GM12878 (cell line): ENCODE data around the gene IRF7. TPM values are rescaled to one million over a fixed set of nuclear protein-coding genes. Genes with fewer than 3 reads are reported as not detected.

Experiments
- ATAC-seq: fragments of 200-7000 bp; cut with Tn5 transposase; 3 replicates; pipeline ENCODE4 v1.9.1; 2020; ENCODE audit warnings: mild to moderate bottlenecking, moderate library complexity
- BruUV-seq: library from RNA; stranded (reverse); fragments of 400-500 nt; replicated peaks from 2 replicates; lab custom pipeline; 2021; lab: Mats Ljungman, UMichigan
- CTCF ChIA-PET: fragments of 300-600 bp; sonication (Branson Sonifier 250); formaldehyde crosslinking; extraction: SDS; loops from one replicate; lab custom pipeline; 2021; ENCODE audit warnings: inconsistent platforms; lab: Yijun Ruan, JAX
- POLR2A ChIA-PET: fragments of 350-600 bp; formaldehyde crosslinking; extraction: SDS; loops from one replicate; lab custom pipeline; 2021; ENCODE audit warnings: inconsistent platforms; lab: Charles Lee
- RAD21 ChIA-PET: fragments of 300-600 bp; sonication (Branson Sonifier 250); formaldehyde crosslinking; loops from one replicate; lab custom pipeline; 2023; ENCODE audit warnings: antibody characterized with exemption; ENCODE audit not compliant: unreplicated experiment; lab: Charles Lee
- SMC1A ChIA-PET: fragments of 300-600 bp; sonication (Branson Sonifier 250); formaldehyde crosslinking; loops from one replicate; lab custom pipeline; 2023; ENCODE audit not compliant: unreplicated experiment, uncharacterized antibody; lab: Charles Lee
- DNase-seq: peaks from one replicate; pipeline ENCODE4 v3.0.0-alpha.2; 2011; ENCODE audit warnings: low read depth, low spot score
- FAIRE-seq: peaks from 3 replicates; lab custom pipeline; 2011; peaks lifted over from hg19 to GRCh38; lab: Jason Lieb, UNC
- H2AFZ ChIP-seq: 2 replicates; pipeline ENCODE4 v1.6.0; 2011; ENCODE audit warnings: low read depth, low read length, control low read depth; ENCODE audit not compliant: control insufficient read depth
- H3K27ac ChIP-seq: 2 replicates; pipeline ENCODE4 v1.5.1; 2011; ENCODE audit warnings: control low read depth; ENCODE audit not compliant: control insufficient read depth, insufficient read depth
- H3K27me3 ChIP-seq, 2 experiments: replicated peaks in 1 of 2; 2 replicates each; pipeline versions ENCODE4 v1.6.0 to v1.6.1; 2011; ENCODE audit warnings: low read length in 1 of 2; ENCODE audit not compliant: control insufficient read depth in 2 of 2, insufficient read depth in 2 of 2
- H3K36me3 ChIP-seq, 2 experiments: 2 replicates each; pipeline ENCODE4 v1.5.1; 2011; ENCODE audit warnings: low read length in 1 of 2; ENCODE audit not compliant: control insufficient read depth in 2 of 2, insufficient read depth in 2 of 2
- H3K4me1 ChIP-seq: 2 replicates; pipeline ENCODE4 v1.6.1; 2011; ENCODE audit warnings: mild to moderate bottlenecking, low read length, moderate library complexity, mixed read lengths; ENCODE audit not compliant: control insufficient read depth, insufficient read depth
- H3K4me2 ChIP-seq: 2 replicates; pipeline ENCODE4 v1.6.0; 2011; ENCODE audit warnings: control low read depth; ENCODE audit not compliant: control insufficient read depth, insufficient read depth
- H3K4me3 ChIP-seq: fragments of 200-600 bp; sonication (generic); 2 replicates; pipeline ENCODE4 v1.5.1; 2016
- H3K79me2 ChIP-seq: 2 replicates; pipeline ENCODE4 v1.6.0; 2011; ENCODE audit warnings: low read length; ENCODE audit not compliant: control insufficient read depth, insufficient read depth
- H3K9ac ChIP-seq: 2 replicates; pipeline ENCODE4 v1.8.0; 2011; ENCODE audit warnings: low read length, control low read depth, mixed read lengths; ENCODE audit not compliant: control insufficient read depth, insufficient read depth
- H3K9me3 ChIP-seq: replicated peaks from 3 replicates; pipeline ENCODE4 v1.5.1; 2011; ENCODE audit warnings: mild to moderate bottlenecking, low read length; ENCODE audit not compliant: control insufficient read depth, insufficient read depth
- H4K20me1 ChIP-seq: 2 replicates; pipeline ENCODE4 v1.6.0; 2011; ENCODE audit not compliant: control insufficient read depth, insufficient read depth
- CEBPB ChIP-seq, 2 experiments: fragments of 150-350 bp in 1 of 2; IDR thresholded peaks; 2 replicates each; pipeline ENCODE4 v1.6.1; 2012 to 2014; ENCODE audit warnings: low read depth in 2 of 2, low read length in 2 of 2, borderline replicate concordance in 1 of 2, inconsistent platforms in 1 of 2
- EED ChIP-seq: sonication (generic); IDR thresholded peaks from 2 replicates; pipeline ENCODE4 v1.6.1; 2016; ENCODE audit warnings: antibody characterized with exemption, low read depth
- HDAC2 ChIP-seq: fragments of 200-600 bp; sonication (generic); IDR thresholded peaks from 2 replicates; pipeline ENCODE4 v1.6.1; 2017
- MEF2A ChIP-seq: IDR thresholded peaks from 2 replicates; pipeline ENCODE4 v1.6.1; 2011; ENCODE audit warnings: low read depth, mild to moderate bottlenecking, low read length, moderate library complexity; ENCODE audit not compliant: insufficient read depth
- POU2F2 ChIP-seq: IDR thresholded peaks from 3 replicates; pipeline ENCODE4 v1.6.1; 2011; ENCODE audit warnings: low read depth, mild to moderate bottlenecking, low read length, borderline replicate concordance
- RUNX3 ChIP-seq: IDR thresholded peaks from 2 replicates; pipeline ENCODE4 v1.6.1; 2012; ENCODE audit warnings: low read length, inconsistent platforms
- SIN3A ChIP-seq: IDR thresholded peaks from 2 replicates; pipeline ENCODE4 v1.6.1; 2012; ENCODE audit warnings: low read depth, low read length, improper control_type of control experiment
- WGBS: methylation state at CpG from one replicate; pipeline ENCODE4 v1.1.6; 2016; ENCODE audit warnings: low lambda C conversion rate; ENCODE audit not compliant: insufficient replicate concordance, insufficient coverage; ENCODE audit errors: missing lambda C conversion rate; 5-methylcytosine and 5-hydroxymethylcytosine counted together
- in situ Hi-C: fragments of 300-500 bp; cut with MboI; formaldehyde crosslinking; loops from 9 replicates; pipeline ENCODE4 v1.14.3; 2018; ENCODE audit warnings: mixed read lengths
- intact Hi-C: fragments of 100-400 bp; cut with micrococcal nuclease; formaldehyde crosslinking; loops from one replicate; pipeline ENCODE4 v1.14.2; 2022; ENCODE audit not compliant: unreplicated experiment
- polyA plus RNA-seq, 11 experiments: library from polyadenylated mRNA; depleted of rRNA in 4 of 11; unstranded in 6 of 11; stranded (reverse) in 5 of 11; fragments of >200 nt; fragmentation: Nextera tagmentation in 4 of 11; fragmentation: Illumina TruSeq in 1 of 11; extraction: Ambion mirVana in 4 of 11; extraction: Trizol in 1 of 11; gene quantifications; 1 replicate in 1 of 11; 2 replicates in 10 of 11; pipeline versions ENCODE4 v1.2.1 to v1.2.3, GENCODE V29; 2011 to 2016; ENCODE audit warnings: inconsistent platforms in 2 of 11, missing spikeins in 2 of 11, low read depth in 1 of 11
- total RNA-seq, 4 experiments: library from RNA; depleted of rRNA in 3 of 4; stranded (reverse); fragments of >200 nt in 3 of 4; fragmentation: Illumina TruSeq in 1 of 4; extraction: Trizol in 1 of 4; gene quantifications; 2 replicates each; pipeline versions ENCODE4 v1.2.1 to v1.2.3, GENCODE V29; 2013 to 2021
- TF ChIP-seq, protein P1 (sequence below): IDR thresholded peaks from 2 replicates; pipeline ENCODE4 v1.6.1; 2011; ENCODE audit warnings: borderline replicate concordance, low read depth, mild to moderate bottlenecking, moderate library complexity, low read length; ENCODE audit not compliant: insufficient read depth, poor library complexity, severe bottlenecking
- TF ChIP-seq, protein P2 (sequence below): fragments of 450-650 bp; IDR thresholded peaks from 2 replicates; pipeline ENCODE4 v1.6.1; 2016; ENCODE audit warnings: mild to moderate bottlenecking
- TF ChIP-seq, protein P3 (sequence below): fragments of 450-650 bp; IDR thresholded peaks from 2 replicates; pipeline ENCODE4 v1.6.1; 2017; ENCODE audit warnings: mild to moderate bottlenecking
- TF ChIP-seq, protein P4 (sequence below): fragments of 450-650 bp; formaldehyde crosslinking; IDR thresholded peaks from 2 replicates; pipeline ENCODE4 v1.4.0; 2022; ENCODE audit warnings: mild to moderate bottlenecking, moderate library complexity

IRF7 gene
- total and polyA plus RNA-seq, 10 of the 15 experiments (the other 5 are each of a cell fraction or from before 2014, with no cell fraction given), result 4.4 to 141 (median 67.6) TPM

DNA sequence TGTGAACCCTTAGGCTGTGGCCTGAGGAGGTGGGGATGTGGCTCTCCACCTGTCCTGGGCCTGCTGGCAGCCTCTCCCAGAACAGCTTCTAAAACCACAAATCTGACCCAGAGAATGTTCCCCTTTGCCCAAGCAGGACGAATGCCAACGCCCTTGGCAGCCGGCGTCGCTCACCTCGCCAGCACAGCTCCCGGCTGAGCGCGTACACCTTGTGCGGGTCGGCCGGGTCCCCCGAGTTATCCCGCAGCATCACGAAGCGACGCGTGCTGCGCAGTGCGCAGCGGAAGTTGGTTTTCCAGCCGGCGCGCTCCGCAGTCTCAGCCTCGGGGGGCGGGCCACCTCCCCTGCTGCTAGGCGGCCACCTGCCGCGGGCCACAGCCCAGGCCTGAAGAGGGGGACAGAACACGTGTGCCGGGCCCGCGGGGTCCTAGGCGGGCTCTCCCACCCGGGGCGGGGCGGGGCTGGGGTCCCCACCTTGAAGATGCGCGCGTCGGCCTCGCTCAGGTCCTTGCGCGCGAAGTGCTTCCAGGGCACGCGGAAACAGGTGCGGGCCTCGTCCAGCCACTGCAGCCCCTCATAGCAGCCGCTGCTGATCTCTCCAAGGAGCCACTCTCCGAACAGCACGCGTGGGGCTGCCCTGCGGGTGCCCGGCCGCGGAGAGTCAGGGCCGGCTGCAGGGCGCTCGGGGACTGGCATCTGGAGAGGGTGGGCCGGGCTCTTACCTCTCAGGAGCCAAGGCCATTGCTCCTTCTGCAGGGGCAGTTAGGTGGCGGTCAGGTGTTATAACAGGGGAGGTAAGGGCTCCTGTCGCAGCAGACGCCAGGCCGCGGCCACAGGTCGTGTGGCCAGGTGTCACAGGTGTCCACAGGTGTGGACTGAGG is 887 bp downstream of the IRF7 start:
- TF ChIP-seq, protein P1, sequence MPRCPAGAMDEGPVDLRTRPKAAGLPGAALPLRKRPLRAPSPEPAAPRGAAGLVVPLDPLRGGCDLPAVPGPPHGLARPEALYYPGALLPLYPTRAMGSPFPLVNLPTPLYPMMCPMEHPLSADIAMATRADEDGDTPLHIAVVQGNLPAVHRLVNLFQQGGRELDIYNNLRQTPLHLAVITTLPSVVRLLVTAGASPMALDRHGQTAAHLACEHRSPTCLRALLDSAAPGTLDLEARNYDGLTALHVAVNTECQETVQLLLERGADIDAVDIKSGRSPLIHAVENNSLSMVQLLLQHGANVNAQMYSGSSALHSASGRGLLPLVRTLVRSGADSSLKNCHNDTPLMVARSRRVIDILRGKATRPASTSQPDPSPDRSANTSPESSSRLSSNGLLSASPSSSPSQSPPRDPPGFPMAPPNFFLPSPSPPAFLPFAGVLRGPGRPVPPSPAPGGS, result peak; percentile 5
- TF ChIP-seq SIN3A (0 out of 2 replicates have a peak, but pooled peaks have one; percentile 5), RUNX3 (peak; percentile 25; the same call in 1 of the 2 replicates), HDAC2 (no peak), EED (0 out of 2 replicates have a peak, but pooled peaks have one; percentile 1), POU2F2 (peak; percentile 38; the same call in 2 of the 3 replicates), CEBPB (IDR thresholded peaks at IDR 0.05; ENCODE audit: borderline replicate concordance in 1 of 2, low read depth in 2 of 2, low read length in 2 of 2) (no peak), MEF2A (no peak)
- TF ChIP-seq, protein P2, sequence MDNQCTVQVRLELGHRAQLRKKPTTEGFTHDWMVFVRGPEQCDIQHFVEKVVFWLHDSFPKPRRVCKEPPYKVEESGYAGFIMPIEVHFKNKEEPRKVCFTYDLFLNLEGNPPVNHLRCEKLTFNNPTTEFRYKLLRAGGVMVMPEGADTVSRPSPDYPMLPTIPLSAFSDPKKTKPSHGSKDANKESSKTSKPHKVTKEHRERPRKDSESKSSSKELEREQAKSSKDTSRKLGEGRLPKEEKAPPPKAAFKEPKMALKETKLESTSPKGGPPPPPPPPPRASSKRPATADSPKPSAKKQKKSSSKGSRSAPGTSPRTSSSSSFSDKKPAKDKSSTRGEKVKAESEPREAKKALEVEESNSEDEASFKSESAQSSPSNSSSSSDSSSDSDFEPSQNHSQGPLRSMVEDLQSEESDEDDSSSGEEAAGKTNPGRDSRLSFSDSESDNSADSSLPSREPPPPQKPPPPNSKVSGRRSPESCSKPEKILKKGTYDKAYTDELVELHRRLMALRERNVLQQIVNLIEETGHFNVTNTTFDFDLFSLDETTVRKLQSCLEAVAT, result peak; percentile 88; the same call in 1 of the 2 replicates
- TF ChIP-seq, protein P3, sequence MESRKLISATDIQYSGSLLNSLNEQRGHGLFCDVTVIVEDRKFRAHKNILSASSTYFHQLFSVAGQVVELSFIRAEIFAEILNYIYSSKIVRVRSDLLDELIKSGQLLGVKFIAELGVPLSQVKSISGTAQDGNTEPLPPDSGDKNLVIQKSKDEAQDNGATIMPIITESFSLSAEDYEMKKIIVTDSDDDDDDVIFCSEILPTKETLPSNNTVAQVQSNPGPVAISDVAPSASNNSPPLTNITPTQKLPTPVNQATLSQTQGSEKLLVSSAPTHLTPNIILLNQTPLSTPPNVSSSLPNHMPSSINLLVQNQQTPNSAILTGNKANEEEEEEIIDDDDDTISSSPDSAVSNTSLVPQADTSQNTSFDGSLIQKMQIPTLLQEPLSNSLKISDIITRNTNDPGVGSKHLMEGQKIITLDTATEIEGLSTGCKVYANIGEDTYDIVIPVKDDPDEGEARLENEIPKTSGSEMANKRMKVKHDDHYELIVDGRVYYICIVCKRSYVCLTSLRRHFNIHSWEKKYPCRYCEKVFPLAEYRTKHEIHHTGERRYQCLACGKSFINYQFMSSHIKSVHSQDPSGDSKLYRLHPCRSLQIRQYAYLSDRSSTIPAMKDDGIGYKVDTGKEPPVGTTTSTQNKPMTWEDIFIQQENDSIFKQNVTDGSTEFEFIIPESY, result 0 out of 2 replicates have a peak, but pooled peaks have one; percentile 51
- TF ChIP-seq, protein P4, sequence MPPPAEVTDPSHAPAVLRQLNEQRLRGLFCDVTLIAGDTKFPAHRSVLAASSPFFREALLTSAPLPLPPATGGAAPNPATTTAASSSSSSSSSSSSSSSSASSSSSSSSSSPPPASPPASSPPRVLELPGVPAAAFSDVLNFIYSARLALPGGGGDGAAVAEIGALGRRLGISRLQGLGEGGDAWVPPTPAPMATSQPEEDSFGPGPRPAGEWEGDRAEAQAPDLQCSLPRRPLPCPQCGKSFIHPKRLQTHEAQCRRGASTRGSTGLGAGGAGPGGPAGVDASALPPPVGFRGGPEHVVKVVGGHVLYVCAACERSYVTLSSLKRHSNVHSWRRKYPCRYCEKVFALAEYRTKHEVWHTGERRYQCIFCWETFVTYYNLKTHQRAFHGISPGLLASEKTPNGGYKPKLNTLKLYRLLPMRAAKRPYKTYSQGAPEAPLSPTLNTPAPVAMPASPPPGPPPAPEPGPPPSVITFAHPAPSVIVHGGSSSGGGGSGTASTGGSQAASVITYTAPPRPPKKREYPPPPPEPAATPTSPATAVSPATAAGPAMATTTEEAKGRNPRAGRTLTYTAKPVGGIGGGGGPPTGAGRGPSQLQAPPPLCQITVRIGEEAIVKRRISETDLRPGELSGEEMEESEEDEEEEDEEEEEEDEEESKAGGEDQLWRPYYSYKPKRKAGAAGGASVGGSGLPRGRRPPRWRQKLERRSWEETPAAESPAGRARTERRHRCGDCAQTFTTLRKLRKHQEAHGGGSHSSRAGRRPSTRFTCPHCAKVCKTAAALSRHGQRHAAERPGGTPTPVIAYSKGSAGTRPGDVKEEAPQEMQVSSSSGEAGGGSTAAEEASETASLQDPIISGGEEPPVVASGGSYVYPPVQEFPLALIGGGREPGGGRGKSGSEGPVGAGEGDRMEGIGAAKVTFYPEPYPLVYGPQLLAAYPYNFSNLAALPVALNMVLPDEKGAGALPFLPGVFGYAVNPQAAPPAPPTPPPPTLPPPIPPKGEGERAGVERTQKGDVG (CRISPR knock-in tag), result peak; percentile 30; the same call in 1 of the 2 replicates
- ChIA-PET POLR2A (interaction anchor here (0.8 to 1.6 kb wide), 11 partner anchors 39 to 295 kb away, joined by 3 to 10 read pairs (median 3); partner anchors contain the start of genes CHID1, HRAS and PHRF1), CTCF (interaction anchor here (1.4 kb wide), 1 partner anchor 81 kb away, joined by 6 read pairs; the partner anchor contains the start of gene TMEM80), RAD21 (interaction anchor here (0.6 to 1.5 kb wide), 4 partner anchors 79 to 260 kb away, joined by 3 to 5 read pairs (median 4); partner anchors contain the start of gene HRAS), SMC1A (no interaction called here)
- DNase-seq (no peak), FAIRE-seq (no peak), ATAC-seq (peak; percentile 4)
- Histone ChIP-seq H2AFZ (no peak overlapping the region), H3K79me2 (peaks cover 26% of the 10 kb centered on the region), H3K27me3 (no peaks in the 10 kb centered on the region), H3K36me3 (peaks cover 10 to 37% of the 10 kb centered on the region in 2 experiments; a peak in 3 of 4 replicates), H3K4me3 (peak overlapping the region; percentile 90), H3K4me1 (peaks cover 14% of the 10 kb centered on the region), H3K9ac (peak overlapping the region; percentile 91), H3K27ac (peak overlapping the region; percentile 100), H4K20me1 (peaks cover 11% of the 10 kb centered on the region), H3K4me2 (peak overlapping the region; percentile 99), H3K9me3 (no peaks in the 10 kb centered on the region)
- in situ Hi-C loops (no loop called here), intact Hi-C loops (loop anchor here (5.0 kb wide), 1 partner anchor 107 kb away; no protein-coding TSS in a partner anchor)
- BruUV-seq, result TSS peak; percentile 78
- 69% methylated on average over 51 of the region's 68 CpGs for WGBS
